DND-41 (cell line): Measurements from ENCODE around the gene MYOD1.

Source experiments
- ATAC-seq: fragments of 200-7000 bp; cut with Tn5 transposase; 3 replicates; pipeline ENCODE4 v1.9.1; 2021; ENCODE audit warnings: low read depth; ENCODE audit not compliant: insufficient read depth
- DNase-seq: peaks from one replicate; pipeline ENCODE4 v3.0.0-alpha.2; 2020
- H2AFZ ChIP-seq: 2 replicates; pipeline ENCODE4 v1.6.0; 2012; ENCODE audit warnings: low read depth, low read length
- H3K27ac ChIP-seq: 2 replicates; pipeline ENCODE4 v1.5.1; 2012; ENCODE audit warnings: low read length, inconsistent platforms
- H3K27me3 ChIP-seq: fragments of 200-600 bp; sonication (generic); 2 replicates; pipeline ENCODE4 v1.6.0; 2012; ENCODE audit warnings: low read length, mild to moderate bottlenecking, inconsistent platforms; ENCODE audit not compliant: insufficient read depth, poor library complexity
- H3K36me3 ChIP-seq: 2 replicates; pipeline ENCODE4 v1.5.1; 2012; ENCODE audit warnings: low read length, inconsistent platforms; ENCODE audit not compliant: insufficient read depth
- H3K4me1 ChIP-seq: 2 replicates; pipeline ENCODE4 v1.5.1; 2012; ENCODE audit warnings: mild to moderate bottlenecking, low read length; ENCODE audit not compliant: insufficient read depth
- H3K4me2 ChIP-seq: 2 replicates; pipeline ENCODE4 v1.6.0; 2012; ENCODE audit warnings: mild to moderate bottlenecking, moderate library complexity, low read length, inconsistent platforms; ENCODE audit not compliant: insufficient read depth
- H3K4me3 ChIP-seq, 2 experiments: fragments of 200-600 bp in 1 of 2; shearing (Covaris generic) in 1 of 2; 2 replicates each; pipeline ENCODE4 v1.5.1; 2012 to 2016; ENCODE audit warnings: inconsistent platforms in 2 of 2, low read length in 2 of 2, mild to moderate bottlenecking in 2 of 2, low read depth in 1 of 2, moderate library complexity in 1 of 2
- H3K79me2 ChIP-seq: 2 replicates; pipeline ENCODE4 v1.6.0; 2012; ENCODE audit warnings: low read length, inconsistent platforms; ENCODE audit not compliant: insufficient read depth
- H3K9ac ChIP-seq: 2 replicates; pipeline ENCODE4 v1.6.0; 2012; ENCODE audit warnings: low read depth, mild to moderate bottlenecking, inconsistent platforms, low read length, moderate library complexity
- H3K9me3 ChIP-seq: 2 replicates; pipeline ENCODE4 v1.5.1; 2012; ENCODE audit warnings: low read length, moderate library complexity, mild to moderate bottlenecking, inconsistent platforms; ENCODE audit not compliant: insufficient read depth, severe bottlenecking
- H4K20me1 ChIP-seq: 2 replicates; pipeline ENCODE4 v1.6.0; 2012; ENCODE audit warnings: low read length; ENCODE audit not compliant: insufficient read depth
- CTCF ChIP-seq: IDR thresholded peaks from 2 replicates; pipeline ENCODE4 v1.5.1; 2012; ENCODE audit warnings: borderline replicate concordance, low read length, moderate library complexity, mild to moderate bottlenecking; ENCODE audit not compliant: poor library complexity, severe bottlenecking; ENCODE audit errors: extremely low read depth
- EZH2 ChIP-seq: IDR thresholded peaks from 3 replicates; pipeline ENCODE4 v1.6.1; 2012; ENCODE audit warnings: borderline replicate concordance, low read depth, mild to moderate bottlenecking, moderate library complexity, low read length, inconsistent platforms; ENCODE audit not compliant: severe bottlenecking

Gene MYOD1

GRCh38 chr11:17752144-17752543 lies 32.8 kb downstream of the MYOD1 start:
- Histone ChIP-seq H3K36me3 (no peaks in the 10 kb centered on the region), H3K4me1 (no peaks in the 10 kb centered on the region), H4K20me1 (0 out of 2 replicates have a peak, but pooled peaks cover 3% of the 10 kb centered on the region), H3K27me3 (peaks cover 5% of the 10 kb centered on the region), H3K9ac (no peak overlapping the region), H3K9me3 (no peaks in the 10 kb centered on the region), H3K4me2 (no peak overlapping the region), H2AFZ (no peak overlapping the region), H3K79me2 (no peaks in the 10 kb centered on the region), H3K27ac (no peak overlapping the region), H3K4me3 (no peak overlapping the region)
- DNase-seq: no peak
- TF ChIP-seq EZH2: no peak
- TF ChIP-seq CTCF: no peak
- ATAC-seq: no peak

- Histone ChIP-seq H3K4me1 (no peaks in the 10 kb centered on the region), H3K4me3 (no peak overlapping the region), H4K20me1 (0 out of 2 replicates have a peak, but pooled peaks cover 3% of the 10 kb centered on the region), H3K9ac (no peak overlapping the region), H2AFZ (no peak overlapping the region), H3K9me3 (no peaks in the 10 kb centered on the region), H3K27ac (no peak overlapping the region), H3K79me2 (no peaks in the 10 kb centered on the region), H3K4me2 (no peak overlapping the region), H3K27me3 (peaks cover 6% of the 10 kb centered on the region), H3K36me3 (no peaks in the 10 kb centered on the region)
- ATAC-seq (no peak), DNase-seq (no peak)
- TF ChIP-seq CTCF (no peak), EZH2 (no peak)
Measured at GRCh38 chr11:17753153-17753552, 33.8 kb downstream of the MYOD1 start.

GRCh38 chr11:17753641-17754040 lies 34.3 kb downstream of the MYOD1 start:
- peaks cover 6% of the 10 kb centered on the region for H3K27me3 ChIP-seq
- H3K9ac ChIP-seq: no peak overlapping the region
- no peaks in the 10 kb centered on the region for H3K36me3 ChIP-seq
- no peak for ATAC-seq
- H4K20me1 ChIP-seq: 0 out of 2 replicates have a peak, but pooled peaks cover 3% of the 10 kb centered on the region
- H3K4me3 ChIP-seq: no peak overlapping the region
- no peaks in the 10 kb centered on the region for H3K79me2 ChIP-seq
- TF ChIP-seq CTCF (no peak), EZH2 (no peak)
- H3K4me1 ChIP-seq: no peaks in the 10 kb centered on the region
- no peak overlapping the region for H3K4me2 ChIP-seq
- H3K27ac ChIP-seq: no peak overlapping the region
- no peak for DNase-seq
- no peaks in the 10 kb centered on the region for H3K9me3 ChIP-seq
- H2AFZ ChIP-seq: no peak overlapping the region

- DNase-seq: no peak
- H4K20me1 ChIP-seq: no peaks in the 10 kb centered on the region
- no peak overlapping the region for H3K4me3 ChIP-seq
- ATAC-seq: no peak
- no peak overlapping the region for H3K4me2 ChIP-seq
- H3K36me3 ChIP-seq: no peaks in the 10 kb centered on the region
- H3K9me3 ChIP-seq: no peaks in the 10 kb centered on the region
- H3K9ac ChIP-seq: no peak overlapping the region
- H3K79me2 ChIP-seq: no peaks in the 10 kb centered on the region
- peaks cover 6% of the 10 kb centered on the region for H3K27me3 ChIP-seq
- H3K27ac ChIP-seq: no peak overlapping the region
- H3K4me1 ChIP-seq: no peaks in the 10 kb centered on the region
- TF ChIP-seq CTCF (no peak), EZH2 (no peak)
- H2AFZ ChIP-seq: no peak overlapping the region
Measured at GRCh38 chr11:17755891-17756290, 36.5 kb downstream of the MYOD1 start.
